H9 (cell line): ENCODE measurements around the gene TMEM50B. TPM values are rescaled to one million over a fixed set of nuclear protein-coding genes. Genes with fewer than 3 reads are reported as not detected.

Source experiments
- DNase-seq: peaks from one replicate; pipeline ENCODE4 v3.0.0-alpha.2; 2017
- H2AFZ ChIP-seq: one replicate; pipeline ENCODE4 v1.6.1; 2013; ENCODE audit warnings: mild to moderate bottlenecking, low read length, control low read depth, moderate library complexity
- H2AK5ac ChIP-seq: 2 replicates; pipeline ENCODE4 v1.6.1; 2013; ENCODE audit warnings: low read length, control low read depth, mixed read lengths; ENCODE audit not compliant: insufficient read length
- H2BK120ac ChIP-seq: one replicate; pipeline ENCODE4 v1.6.1; 2013; ENCODE audit warnings: low read depth, mild to moderate bottlenecking, low read length, control low read depth, inconsistent platforms; ENCODE audit not compliant: poor library complexity, severe bottlenecking
- H2BK12ac ChIP-seq: 2 replicates; pipeline ENCODE4 v1.6.1; 2013; ENCODE audit warnings: low read length, control low read depth, mixed read lengths, low read depth; ENCODE audit not compliant: insufficient read length
- H2BK15ac ChIP-seq: 2 replicates; pipeline ENCODE4 v1.6.1; 2013; ENCODE audit warnings: low read depth, low read length, control low read depth
- H2BK20ac ChIP-seq: one replicate; pipeline ENCODE4 v1.6.1; 2013; ENCODE audit warnings: low read depth, mild to moderate bottlenecking, low read length, control low read depth, inconsistent platforms; ENCODE audit not compliant: poor library complexity, severe bottlenecking
- H2BK5ac ChIP-seq: 2 replicates; pipeline ENCODE4 v1.6.1; 2013; ENCODE audit warnings: low read length, control low read depth, mixed read lengths; ENCODE audit not compliant: insufficient read length
- H3K14ac ChIP-seq: 2 replicates; pipeline ENCODE4 v1.6.1; 2013; ENCODE audit warnings: low read length, control low read depth; ENCODE audit not compliant: insufficient read depth
- H3K18ac ChIP-seq: 2 replicates; pipeline ENCODE4 v1.6.1; 2013; ENCODE audit warnings: low read depth, mild to moderate bottlenecking, mixed read lengths, low read length, control low read depth; ENCODE audit not compliant: insufficient read length
- H3K23ac ChIP-seq: 2 replicates; pipeline ENCODE4 v1.6.1; 2013; ENCODE audit warnings: low read length, control low read depth, mixed read lengths, low read depth; ENCODE audit not compliant: insufficient read length
- H3K23me2 ChIP-seq: 2 replicates; pipeline ENCODE4 v1.6.1; 2013; ENCODE audit warnings: low read depth, mild to moderate bottlenecking, mixed read lengths, low read length, control low read depth; ENCODE audit not compliant: insufficient read length, poor library complexity, severe bottlenecking
- H3K27ac ChIP-seq: 2 replicates; pipeline ENCODE4 v1.5.1; 2013; ENCODE audit warnings: low read length, control low read depth, mixed read lengths, low read depth; ENCODE audit not compliant: insufficient read length
- H3K27me3 ChIP-seq: 2 replicates; pipeline ENCODE4 v1.6.1; 2013; ENCODE audit warnings: low read length, control low read depth, inconsistent platforms; ENCODE audit not compliant: insufficient read depth
- H3K4ac ChIP-seq: 2 replicates; pipeline ENCODE4 v1.6.1; 2013; ENCODE audit warnings: low read depth, mild to moderate bottlenecking, control low read depth, inconsistent platforms, low read length, moderate library complexity
- H3K4me1 ChIP-seq: 2 replicates; pipeline ENCODE4 v1.6.1; 2013; ENCODE audit warnings: low read length, control low read depth, inconsistent platforms; ENCODE audit not compliant: insufficient read depth
- H3K4me2 ChIP-seq: 2 replicates; pipeline ENCODE4 v1.6.1; 2013; ENCODE audit warnings: low read length, control low read depth, mixed read lengths; ENCODE audit not compliant: insufficient read length, insufficient read depth
- H3K56ac ChIP-seq: 2 replicates; pipeline ENCODE4 v1.6.1; 2013; ENCODE audit warnings: low read depth, mild to moderate bottlenecking, mixed read lengths, low read length, control low read depth; ENCODE audit not compliant: insufficient read length
- H3K79me1 ChIP-seq: 2 replicates; pipeline ENCODE4 v1.6.1; 2013; ENCODE audit warnings: low read depth, mild to moderate bottlenecking, moderate library complexity, low read length, control low read depth, inconsistent platforms; ENCODE audit not compliant: insufficient read depth, poor library complexity, severe bottlenecking
- H3K79me2 ChIP-seq: 2 replicates; pipeline ENCODE4 v1.6.1; 2013; ENCODE audit warnings: low read length, control low read depth, inconsistent platforms; ENCODE audit not compliant: insufficient read depth
- H3K9ac ChIP-seq: 2 replicates; pipeline ENCODE4 v1.6.1; 2013; ENCODE audit warnings: low read length, control low read depth, mixed read lengths; ENCODE audit not compliant: insufficient read length; ENCODE audit errors: extremely low read depth
- H3K9me3 ChIP-seq: one replicate; pipeline ENCODE4 v1.6.1; 2013; ENCODE audit warnings: low read depth, low read length, inconsistent platforms; ENCODE audit not compliant: control insufficient read depth
- H3T11ph ChIP-seq: one replicate; pipeline ENCODE4 v1.6.1; 2013; ENCODE audit warnings: mild to moderate bottlenecking, low read length, control low read depth, inconsistent platforms
- H4K20me1 ChIP-seq: one replicate; pipeline ENCODE4 v1.6.1; 2013; ENCODE audit not compliant: control insufficient read depth, insufficient read length, insufficient read depth
- H4K5ac ChIP-seq: 2 replicates; pipeline ENCODE4 v1.6.1; 2013; ENCODE audit warnings: low read depth, mild to moderate bottlenecking, mixed read lengths, low read length, control low read depth; ENCODE audit not compliant: insufficient read length
- H4K8ac ChIP-seq: replicated peaks from 2 replicates; pipeline ENCODE4 v1.6.1; 2013; ENCODE audit warnings: low read length, control low read depth, mixed read lengths, low read depth; ENCODE audit not compliant: insufficient read length
- H4K91ac ChIP-seq: 2 replicates; pipeline ENCODE4 v1.6.1; 2013; ENCODE audit warnings: low read depth, mild to moderate bottlenecking, moderate library complexity, mixed read lengths, low read length, control low read depth; ENCODE audit not compliant: insufficient read length
- H3K27ac Mint-ChIP-seq, 3 experiments: 2 replicates in 2 of 3; 3 replicates in 1 of 3; pipeline ENCODE4 v1.8.0; 2020 to 2021; ENCODE audit warnings: mixed read lengths in 3 of 3, mild to moderate bottlenecking in 1 of 3, moderate library complexity in 1 of 3
- H3K27me3 Mint-ChIP-seq: 2 replicates; pipeline ENCODE4 v1.8.0; 2021; ENCODE audit warnings: low read depth, mild to moderate bottlenecking, moderate library complexity, mixed read lengths
- H3K36me3 Mint-ChIP-seq, 3 experiments: 2 replicates in 2 of 3; 3 replicates in 1 of 3; pipeline ENCODE4 v1.8.0; 2020 to 2021; ENCODE audit warnings: low read depth in 3 of 3, mixed read lengths in 3 of 3; ENCODE audit not compliant: insufficient read depth in 1 of 3
- H3K4me1 Mint-ChIP-seq, 2 experiments: 2 replicates each; pipeline ENCODE4 v1.8.0; 2020; ENCODE audit warnings: mixed read lengths in 2 of 2
- H3K4me3 Mint-ChIP-seq, 2 experiments: 2 replicates in 1 of 2; 3 replicates in 1 of 2; pipeline ENCODE4 v1.8.0; 2020 to 2021; ENCODE audit warnings: mild to moderate bottlenecking in 2 of 2, mixed read lengths in 2 of 2, moderate library complexity in 1 of 2
- H3K9me3 Mint-ChIP-seq, 2 experiments: 2 replicates in 1 of 2; 3 replicates in 1 of 2; pipeline ENCODE4 v1.8.0; 2020; ENCODE audit warnings: mild to moderate bottlenecking in 2 of 2, mixed read lengths in 2 of 2, moderate library complexity in 1 of 2
- WGBS: extraction: QIAGEN DNeasy Blood & Tissue Kit; methylation state at CpG from one replicate; pipeline ENCODE4 v1.1.7; 2013; ENCODE audit warnings: missing lambda C conversion rate, low lambda C conversion rate, mixed read lengths; ENCODE audit not compliant: insufficient read length; ENCODE audit errors: extremely low coverage; 5-methylcytosine and 5-hydroxymethylcytosine counted together
- total RNA-seq: library from RNA; stranded (reverse); gene quantifications from 2 replicates; pipeline ENCODE4 v1.2.1, GENCODE V29; 2021
- TF ChIP-seq, protein P1 (sequence below): fragments of 200-600 bp; sonication (generic); conservative IDR thresholded peaks from 3 replicates; pipeline ENCODE4 v1.8.0; 2021; ENCODE audit warnings: antibody characterized with exemption, mild to moderate bottlenecking

Gene TMEM50B
- total RNA-seq, 1 experiment from 2014 or later: 17.6 TPM

DNA sequence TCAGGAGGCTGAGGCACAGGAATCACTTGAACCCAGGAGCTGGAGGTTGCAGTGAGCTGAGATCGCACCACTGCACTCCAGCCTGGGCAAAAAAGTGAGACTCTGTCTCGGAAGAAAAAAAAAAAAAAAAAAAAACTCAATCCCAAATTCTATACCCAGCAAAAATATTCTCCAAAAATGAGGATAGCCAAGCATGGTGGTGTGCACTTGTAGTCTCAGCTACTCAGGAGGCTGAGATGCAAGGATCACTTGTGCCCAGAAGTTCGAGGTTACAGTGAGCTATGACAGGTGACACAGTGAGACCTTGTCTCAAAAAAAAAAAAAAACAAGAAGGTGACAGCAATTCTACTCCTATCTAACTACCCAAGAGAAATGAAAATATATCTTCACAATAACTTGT lies 6.4 kb downstream of the TMEM50B start:
- H4K91ac ChIP-seq: no peak overlapping the region
- no peak overlapping the region for H3K9ac ChIP-seq
- H2BK120ac ChIP-seq: no peak overlapping the region
- no peak overlapping the region for H3K4ac ChIP-seq
- H3K23ac ChIP-seq: no peak overlapping the region
- H3K4me2 ChIP-seq: no peak overlapping the region
- no peak overlapping the region for H3K14ac ChIP-seq
- no peak overlapping the region for H2BK15ac ChIP-seq
- H3K23me2 ChIP-seq: peaks cover 1% of the 10 kb centered on the region
- TF ChIP-seq, protein P1, sequence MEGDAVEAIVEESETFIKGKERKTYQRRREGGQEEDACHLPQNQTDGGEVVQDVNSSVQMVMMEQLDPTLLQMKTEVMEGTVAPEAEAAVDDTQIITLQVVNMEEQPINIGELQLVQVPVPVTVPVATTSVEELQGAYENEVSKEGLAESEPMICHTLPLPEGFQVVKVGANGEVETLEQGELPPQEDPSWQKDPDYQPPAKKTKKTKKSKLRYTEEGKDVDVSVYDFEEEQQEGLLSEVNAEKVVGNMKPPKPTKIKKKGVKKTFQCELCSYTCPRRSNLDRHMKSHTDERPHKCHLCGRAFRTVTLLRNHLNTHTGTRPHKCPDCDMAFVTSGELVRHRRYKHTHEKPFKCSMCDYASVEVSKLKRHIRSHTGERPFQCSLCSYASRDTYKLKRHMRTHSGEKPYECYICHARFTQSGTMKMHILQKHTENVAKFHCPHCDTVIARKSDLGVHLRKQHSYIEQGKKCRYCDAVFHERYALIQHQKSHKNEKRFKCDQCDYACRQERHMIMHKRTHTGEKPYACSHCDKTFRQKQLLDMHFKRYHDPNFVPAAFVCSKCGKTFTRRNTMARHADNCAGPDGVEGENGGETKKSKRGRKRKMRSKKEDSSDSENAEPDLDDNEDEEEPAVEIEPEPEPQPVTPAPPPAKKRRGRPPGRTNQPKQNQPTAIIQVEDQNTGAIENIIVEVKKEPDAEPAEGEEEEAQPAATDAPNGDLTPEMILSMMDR: no peak
- no peak overlapping the region for H2BK20ac ChIP-seq
- H2AK5ac ChIP-seq: no peak overlapping the region
- H3K79me1 ChIP-seq: peaks cover 2% of the 10 kb centered on the region
- no peak overlapping the region for H3T11ph ChIP-seq
- no peak overlapping the region for H3K4me3 Mint-ChIP-seq
- H3K9me3 Mint-ChIP-seq: no peaks in the 10 kb centered on the region
- no peak overlapping the region for H4K5ac ChIP-seq
- peaks cover under 1% of the 10 kb centered on the region; the same call in 1 of the 2 replicates for H3K4me1 ChIP-seq
- no peaks in the 10 kb centered on the region for H4K20me1 ChIP-seq
- no peaks in the 10 kb centered on the region for H3K27me3 ChIP-seq
- no peak overlapping the region for H2BK12ac ChIP-seq
- no peak overlapping the region for H2AFZ ChIP-seq
- H3K56ac ChIP-seq: no peak overlapping the region
- H3K27me3 Mint-ChIP-seq: no peaks in the 10 kb centered on the region
- H3K27ac ChIP-seq: no peak overlapping the region
- DNase-seq: no peak
- H3K4me1 Mint-ChIP-seq: peaks cover 2% of the 10 kb centered on the region in 2 experiments
- no peak overlapping the region for H3K27ac Mint-ChIP-seq
- WGBS: no CpG with 5 or more reads among the region's 3 CpGs
- H2BK5ac ChIP-seq: no peak overlapping the region
- H3K79me2 ChIP-seq: 0 out of 2 replicates have a peak, but pooled peaks cover 2% of the 10 kb centered on the region
- no peaks in the 10 kb centered on the region; a peak in 1 of 7 replicates for H3K36me3 Mint-ChIP-seq
- no peak overlapping the region for H3K18ac ChIP-seq
- no peak overlapping the region for H4K8ac ChIP-seq
- no peaks in the 10 kb centered on the region for H3K9me3 ChIP-seq
